ENCODE measurements around the gene AURKA.

DNA sequence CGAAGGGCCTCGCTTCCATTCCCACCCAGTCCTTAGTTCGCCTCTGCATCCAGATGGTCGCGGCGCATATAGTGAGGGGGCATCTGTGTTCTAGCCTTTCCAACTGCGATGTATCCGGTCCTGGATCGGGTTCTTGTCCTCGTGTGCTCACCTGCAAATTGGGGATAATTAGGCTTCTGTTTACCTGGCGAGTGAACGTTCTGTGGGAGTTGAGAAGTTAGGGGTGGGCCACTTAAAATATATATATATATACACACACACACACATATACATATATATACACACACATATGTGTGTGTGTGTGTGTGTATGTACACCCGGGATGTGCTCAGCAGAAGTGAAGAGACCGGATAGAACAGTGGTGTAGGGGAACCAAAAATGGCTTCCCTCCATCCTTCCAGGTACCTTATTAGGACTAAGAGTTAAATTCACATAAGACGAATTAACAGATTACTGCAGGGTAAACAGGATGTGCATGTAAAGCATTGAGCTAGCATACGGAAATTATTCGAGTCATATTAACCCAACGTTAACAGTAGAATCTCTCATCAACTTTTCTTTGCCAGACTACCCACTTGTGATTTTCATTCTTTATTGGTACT, 967 bp upstream of the AURKA start:
- TF ChIP-seq MAX (IDR thresholded peaks at IDR 0.05) (no peak), CTCF (IDR thresholded peaks at IDR 0.05; ENCODE audit: low read depth, low read length, missing input control) (no peak), GABPA (IDR thresholded peaks at IDR 0.05 in 1 of 2, conservative IDR thresholded peaks at IDR 0.05 in 1 of 2) (no peak), REST (IDR thresholded peaks at IDR 0.05) (no peak), JUND (IDR thresholded peaks at IDR 0.05) (no peak), TAF1 (conservative IDR thresholded peaks at IDR 0.05) (no peak), YY1 (IDR thresholded peaks at IDR 0.05) (no peak), ATF3 (IDR thresholded peaks at IDR 0.05) (no peak), SP1 (IDR thresholded peaks at IDR 0.05) (no peak), RAD21 (IDR thresholded peaks at IDR 0.05) (no peak), RXRA (IDR thresholded peaks at IDR 0.05) (no peak), HNF4G (IDR thresholded peaks at IDR 0.05) (no peak)

Data from liver (tissue), 3 donors.